Embryonic facial prominence (tissue), 1 donor: ENCODE data around the gene DMD.

Experiments
- DNase-seq: peaks from one replicate; pipeline ENCODE4 v3.0.0-alpha.2; 2016; ENCODE audit errors: extremely low spot score

The DMD gene

DNA sequence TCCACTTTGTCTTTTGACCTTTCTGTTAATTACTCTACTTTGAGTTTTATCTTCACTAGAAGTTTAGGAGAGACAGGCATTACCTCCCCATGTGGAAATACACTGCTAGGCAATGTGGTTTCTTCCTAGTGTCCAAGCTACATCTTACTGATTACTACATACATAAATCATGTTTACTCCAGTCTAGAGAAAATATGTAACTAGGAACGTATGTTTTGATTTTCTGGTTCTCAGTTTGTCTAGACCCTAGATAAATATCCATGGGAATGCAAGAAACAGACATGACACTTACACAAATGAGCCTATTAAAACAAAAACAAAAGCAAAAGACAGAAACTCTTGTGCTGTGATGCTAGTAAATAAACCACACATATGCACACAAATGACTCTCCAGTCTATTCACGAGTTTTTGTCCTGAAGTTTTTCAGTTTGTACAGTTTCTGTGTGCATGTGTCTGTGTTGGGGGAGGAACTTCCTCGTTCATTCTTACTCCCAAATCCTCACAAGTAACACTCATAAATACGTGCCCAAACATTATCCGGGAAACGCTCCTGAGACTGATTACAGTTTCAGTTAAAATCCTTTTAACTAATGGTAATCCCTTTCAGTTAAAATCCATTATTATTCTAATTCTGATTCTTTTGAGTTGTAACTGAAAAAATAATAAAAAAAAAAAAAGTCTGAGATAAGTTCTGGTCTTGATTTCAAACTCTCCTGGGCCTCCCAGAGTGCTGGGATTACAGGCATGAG lies 1856.0 kb downstream of the DMD start:
- DNase-seq, result no peak

DNA sequence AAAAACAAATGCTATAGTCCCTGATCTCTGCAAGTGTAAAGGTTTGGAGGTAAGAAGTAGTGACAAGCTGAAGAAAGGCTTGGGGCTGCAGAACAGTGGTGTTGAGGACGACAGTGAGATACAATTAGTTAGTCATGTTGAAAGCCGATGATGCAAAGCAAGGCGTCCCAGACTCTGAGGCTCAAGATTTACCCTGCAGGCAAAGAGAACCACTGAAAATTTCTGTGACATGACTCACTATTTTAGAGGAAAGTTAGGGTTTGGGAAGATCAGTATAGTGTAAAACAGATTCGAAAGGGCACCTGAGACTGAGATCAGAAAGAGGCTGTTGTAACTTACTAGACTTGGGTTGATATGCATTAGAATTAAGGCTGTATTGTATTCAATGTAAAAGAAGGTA lies 1858.3 kb downstream of the DMD start:
- no peak for DNase-seq

DNA sequence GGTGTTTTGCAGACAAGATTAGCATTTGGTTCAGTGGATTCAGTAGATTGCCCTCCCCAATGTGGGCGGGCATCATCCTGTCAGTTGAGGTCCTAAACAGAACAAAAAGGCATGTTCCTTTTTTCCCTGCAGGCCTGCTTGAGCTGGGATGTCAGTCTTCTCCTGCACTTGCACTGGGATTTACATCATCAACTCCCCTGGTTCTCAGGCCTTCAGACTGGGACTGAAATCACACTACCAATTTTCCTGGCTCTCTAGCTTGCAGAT lies 1860.6 kb downstream of the DMD start:
- no peak for DNase-seq

DNA sequence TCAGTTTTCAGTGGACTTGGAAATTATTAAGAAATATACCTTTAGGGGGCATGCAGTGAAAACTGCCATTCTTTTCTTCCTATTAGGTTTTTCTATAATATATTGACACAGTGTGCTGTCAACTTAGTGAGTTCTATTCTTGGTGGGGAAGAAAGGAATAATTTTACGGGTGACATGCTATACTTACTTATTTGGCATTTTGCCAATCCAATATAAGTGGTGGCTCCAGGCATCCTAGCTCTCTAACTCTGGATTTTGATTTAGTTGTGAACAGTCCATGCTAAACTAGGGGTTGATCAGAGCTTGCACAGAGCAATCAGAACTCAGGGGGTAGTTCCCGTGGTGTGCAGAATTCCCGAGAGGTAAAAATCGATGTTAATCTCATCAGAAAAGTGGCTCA lies 1861.8 kb downstream of the DMD start:
- DNase-seq, result no peak

DNA sequence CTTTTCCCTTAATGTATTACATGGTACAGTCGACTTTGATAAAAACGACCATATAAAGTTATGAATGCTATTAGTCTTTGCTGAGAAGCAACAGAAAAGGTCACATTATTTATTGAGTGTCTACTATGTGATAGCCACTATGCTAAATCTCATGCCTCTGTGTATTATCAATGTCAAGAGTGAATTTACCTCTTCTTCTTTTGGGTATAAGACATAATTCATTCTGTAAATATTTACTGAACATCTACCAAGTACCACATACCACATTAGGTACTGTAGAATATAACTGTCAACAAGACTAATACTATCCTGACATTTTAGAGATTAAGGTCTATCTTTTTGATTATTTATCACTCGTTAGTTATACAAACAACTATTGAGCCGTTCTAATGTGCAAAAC lies 1870.8 kb downstream of the DMD start:
- DNase-seq, result no peak

DNA sequence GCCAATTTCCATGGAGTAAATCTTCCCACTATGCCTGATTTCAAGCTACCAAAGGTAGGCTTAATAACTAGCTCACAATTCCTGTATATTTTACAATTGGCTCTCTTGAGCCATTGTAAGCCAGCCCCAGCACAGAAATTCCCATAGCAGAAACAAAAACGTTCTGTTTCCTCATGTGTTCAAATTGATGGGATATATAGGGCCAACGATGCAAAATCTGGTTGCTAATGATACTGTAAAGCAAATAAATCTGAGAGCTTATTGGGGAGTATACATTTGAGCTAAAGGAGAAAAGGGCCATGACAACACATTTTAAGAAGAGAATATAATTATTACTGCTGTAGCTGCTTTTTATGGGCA lies 1872.4 kb downstream of the DMD start:
- DNase-seq, result no peak

DNA sequence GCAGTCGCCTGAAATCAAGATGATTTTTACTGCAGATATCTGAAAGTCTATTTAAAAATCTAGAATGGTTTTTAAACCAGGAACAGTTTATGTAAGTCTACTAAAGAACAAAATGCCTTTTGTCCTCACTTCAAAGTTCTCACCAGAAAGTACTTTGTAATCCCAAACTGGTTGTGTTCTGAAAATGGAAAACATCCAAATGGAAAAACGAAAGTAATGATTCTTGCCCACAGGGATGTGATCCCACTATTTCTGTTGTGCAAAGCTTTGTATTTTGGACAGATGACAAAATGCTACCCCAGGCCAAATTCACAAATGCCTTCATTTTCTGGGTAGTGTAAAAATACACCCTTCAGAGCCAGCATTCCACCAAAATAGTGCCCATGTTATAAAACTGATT lies 1874.0 kb downstream of the DMD start:
- DNase-seq, result no peak

DNA sequence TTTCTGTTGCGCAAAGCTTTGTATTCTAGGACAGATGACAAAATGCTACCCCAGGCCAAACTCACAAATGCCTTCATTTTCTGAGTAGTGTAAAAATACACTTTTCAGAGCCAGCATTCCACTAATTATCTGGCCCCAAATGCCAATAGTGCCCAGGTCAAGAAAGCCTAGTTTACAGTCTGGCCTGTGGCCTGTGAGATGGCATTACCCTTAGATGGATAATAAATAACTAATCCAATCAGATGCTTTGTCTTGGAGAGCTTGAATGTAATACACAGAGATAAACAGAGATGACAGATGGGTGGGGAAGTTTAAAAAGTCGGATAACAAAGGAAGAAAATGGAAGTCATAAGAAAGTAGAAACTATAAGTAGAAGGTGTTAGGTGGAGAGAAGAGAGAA lies 1874.9 kb downstream of the DMD start:
- DNase-seq, result no peak

DNA sequence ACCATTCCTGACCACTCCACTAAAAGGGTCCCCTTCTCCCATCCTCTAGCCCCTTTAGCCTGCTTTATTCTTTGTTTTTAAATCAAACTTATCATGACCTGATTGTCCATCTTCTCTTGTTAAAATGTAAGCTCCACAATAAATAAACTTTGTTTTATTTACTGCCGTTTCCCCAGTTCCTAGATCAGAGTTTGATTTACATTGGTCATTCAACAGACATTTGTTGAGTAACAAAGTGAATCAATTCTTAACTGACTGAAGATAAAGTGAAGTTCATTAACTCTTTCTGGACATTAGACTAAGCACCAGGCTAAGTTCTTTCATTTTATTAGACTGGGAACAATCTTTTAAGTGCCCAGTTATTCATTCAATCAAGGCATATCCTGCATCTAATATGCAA lies 1876.4 kb downstream of the DMD start:
- DNase-seq, result no peak

DNA sequence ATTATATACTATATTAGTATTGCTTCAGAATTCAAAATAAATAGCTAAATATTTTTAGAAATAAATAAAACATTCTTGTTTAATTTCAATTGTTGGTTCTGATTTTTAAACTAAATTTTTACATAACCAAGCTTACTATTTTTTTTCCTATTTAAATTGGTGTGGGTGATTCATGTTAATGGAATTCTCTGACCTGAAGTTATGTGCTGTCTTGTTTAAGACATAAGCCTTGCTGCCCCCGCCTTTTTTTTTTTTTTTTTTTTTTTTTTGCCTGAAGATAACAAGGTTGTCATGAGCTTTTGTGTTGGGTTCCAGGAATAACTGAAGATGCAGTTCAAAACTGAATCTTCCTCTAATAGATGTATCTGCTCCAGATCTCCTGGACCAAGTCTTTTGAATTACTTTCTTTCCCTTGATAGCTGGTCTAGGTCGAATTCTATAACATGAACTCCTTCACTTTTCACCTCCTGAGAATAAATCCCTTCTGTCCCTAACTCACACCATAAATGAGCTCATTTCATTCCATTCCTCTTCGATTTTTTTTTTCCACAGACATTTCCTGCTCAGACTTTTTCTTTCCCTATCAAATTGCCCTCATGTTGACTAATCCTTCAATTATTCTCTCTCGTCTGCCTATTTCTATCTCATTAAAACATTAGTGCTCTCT lies 1878.1 kb downstream of the DMD start:
- DNase-seq, result no peak

DNA sequence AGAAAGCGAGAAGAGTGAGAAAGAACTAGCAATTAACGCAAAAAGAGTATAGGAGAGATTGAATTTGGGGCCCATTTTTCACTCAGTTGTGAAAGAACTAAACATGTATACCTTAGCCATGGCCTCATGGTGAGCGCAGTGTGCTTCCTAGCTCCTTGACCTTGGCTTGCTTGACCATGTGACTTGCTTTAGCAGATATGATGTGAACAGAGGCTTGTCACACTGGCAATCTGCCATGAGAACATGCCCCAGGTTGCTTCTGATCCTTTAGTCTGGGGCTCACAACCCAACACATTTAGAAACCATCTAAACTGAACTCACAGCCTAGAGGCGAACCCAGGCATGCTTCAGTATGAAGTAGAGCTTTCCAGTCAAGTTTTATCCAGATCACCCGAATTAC lies 1879.4 kb downstream of the DMD start:
- DNase-seq, result no peak

DNA sequence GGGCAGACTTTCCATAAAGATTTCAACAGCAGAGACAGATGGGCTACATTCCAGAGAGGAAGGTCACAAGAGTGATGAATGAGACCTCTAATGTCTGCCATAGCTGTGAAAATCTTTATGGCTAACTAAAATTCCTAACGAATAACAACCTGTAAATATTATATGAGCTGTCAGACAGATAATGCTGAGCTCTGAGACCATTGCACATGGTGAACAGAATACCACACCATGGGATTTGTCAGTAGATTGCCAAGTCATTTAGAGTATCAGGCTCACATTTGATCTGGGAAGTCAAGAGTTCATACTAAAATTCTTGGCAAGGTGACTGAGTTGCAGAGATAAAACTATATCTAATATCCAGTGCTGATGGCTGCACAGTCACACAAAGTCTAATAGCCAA lies 1880.3 kb downstream of the DMD start:
- DNase-seq, result no peak

DNA sequence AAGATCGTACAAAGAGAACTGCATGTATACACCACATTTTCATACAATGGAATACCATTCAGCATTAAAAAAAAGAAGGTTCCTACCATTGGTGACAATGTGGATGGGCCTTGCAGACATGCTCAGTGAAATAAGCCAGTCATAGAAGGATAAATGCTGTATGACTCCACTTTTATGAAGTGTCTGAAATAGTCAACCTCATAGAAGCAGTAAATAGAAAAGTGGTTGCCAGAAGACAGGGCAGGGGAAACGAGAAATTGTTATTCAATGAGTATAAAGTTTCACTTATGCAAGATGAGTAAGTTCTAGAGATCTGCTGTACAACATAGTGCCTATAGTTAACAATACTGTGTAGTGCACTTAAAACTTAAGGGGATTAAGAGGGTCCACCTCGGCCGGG lies 1882.1 kb downstream of the DMD start:
- DNase-seq, result no peak

DNA sequence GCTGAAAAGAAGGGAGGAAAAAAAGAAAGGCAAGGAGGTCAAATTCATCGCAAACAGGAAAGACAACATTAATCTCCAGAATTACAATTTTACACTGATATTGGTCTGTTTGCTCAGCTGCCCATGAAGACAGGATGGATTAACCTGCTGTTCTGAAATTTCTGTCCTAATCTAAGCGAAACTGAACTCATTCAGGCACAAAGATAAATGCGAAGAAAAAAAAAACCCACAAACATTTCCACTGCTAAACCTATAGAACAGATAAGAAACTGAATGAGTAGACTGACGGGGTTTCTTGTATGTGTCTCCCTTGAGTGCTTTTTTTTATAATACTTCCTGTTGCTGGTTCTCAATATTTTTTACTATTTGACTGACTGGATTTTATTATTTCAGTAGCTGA lies 1887.7 kb downstream of the DMD start:
- DNase-seq, result no peak

DNA sequence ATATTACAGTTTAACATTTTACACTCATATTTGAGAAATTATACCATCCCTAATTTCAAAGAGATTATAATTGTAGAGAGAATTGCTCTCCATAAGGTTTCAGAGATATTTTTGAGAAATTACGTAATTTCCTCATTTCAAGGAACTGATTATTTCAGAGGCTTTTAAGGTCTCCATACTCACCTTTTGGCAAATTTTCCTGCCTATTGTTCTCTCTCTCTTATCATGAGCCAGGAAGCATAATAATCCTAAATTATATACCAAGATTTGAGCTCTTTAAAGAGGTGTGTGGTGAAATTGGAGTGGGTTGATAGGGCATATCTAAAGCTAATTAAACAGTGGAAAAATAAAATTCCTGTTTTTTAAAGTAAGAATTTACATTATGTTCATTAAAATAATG lies 1890.6 kb downstream of the DMD start:
- DNase-seq, result no peak

DNA sequence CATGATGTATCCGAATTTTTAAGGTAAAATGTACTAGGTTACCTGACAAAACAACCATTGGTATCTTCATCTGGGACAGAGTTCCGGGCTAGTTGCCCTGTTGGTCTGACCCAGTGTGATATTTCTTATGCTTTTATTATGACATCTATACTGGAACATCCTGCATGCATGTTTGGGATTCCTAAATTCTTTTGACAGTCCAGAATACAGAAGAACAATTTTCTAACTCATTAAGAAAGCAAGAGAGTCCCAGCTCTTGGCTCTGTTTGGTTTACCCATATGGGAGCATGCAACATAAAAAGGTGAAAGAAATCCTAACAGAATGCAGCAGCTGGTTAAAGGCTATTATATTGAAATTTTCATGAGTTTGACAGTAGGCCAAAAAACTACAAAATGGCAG lies 1891.8 kb downstream of the DMD start:
- no peak for DNase-seq

DNA sequence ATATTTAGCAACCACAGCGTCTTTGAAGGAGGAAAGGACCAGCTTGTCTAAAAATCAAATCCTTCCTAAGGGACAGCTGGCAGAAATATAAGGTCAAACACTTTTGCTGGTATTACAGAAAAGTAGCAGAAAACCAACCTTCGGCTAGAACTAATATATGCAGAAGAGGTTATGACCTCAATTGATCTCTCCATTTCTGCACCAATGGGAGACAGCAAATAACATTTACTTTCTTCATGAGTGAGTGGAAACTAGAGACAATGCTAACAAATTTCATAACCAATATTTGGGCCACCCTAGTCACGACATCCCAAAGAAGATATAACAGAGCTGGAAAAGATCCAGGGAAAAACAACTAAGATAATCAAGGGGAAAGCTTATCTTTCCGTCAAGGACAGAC lies 1892.5 kb downstream of the DMD start:
- DNase-seq, result no peak

DNA sequence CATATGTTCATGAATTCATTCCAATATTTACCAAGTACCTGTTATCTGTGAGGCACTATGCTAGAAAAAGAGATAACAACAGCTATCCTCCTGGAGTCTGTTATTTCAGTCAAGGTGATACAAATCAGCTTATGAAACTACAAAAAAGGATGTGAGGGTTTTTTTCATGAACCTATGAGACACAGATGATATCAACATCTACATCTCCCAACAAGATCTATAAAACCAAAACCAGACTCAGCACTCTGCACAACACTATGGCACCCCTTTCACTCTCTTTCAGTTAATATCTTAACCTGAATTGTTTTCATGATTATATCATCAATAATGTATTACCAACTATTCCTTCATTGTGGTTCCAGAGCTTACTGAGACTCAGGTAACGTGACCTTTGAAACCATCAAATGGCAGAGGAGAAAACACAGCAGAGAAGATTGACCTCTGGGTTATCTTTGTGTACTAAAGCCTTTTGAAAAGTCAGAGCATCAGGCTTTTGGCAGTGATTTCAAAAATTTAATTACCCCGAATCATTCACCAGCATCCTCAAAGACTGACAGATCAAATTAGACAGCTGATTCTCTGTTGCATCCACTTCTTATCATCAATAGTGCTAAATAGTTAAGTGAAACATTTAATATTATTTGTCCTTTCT lies 1894.9 kb downstream of the DMD start:
- no peak for DNase-seq

DNA sequence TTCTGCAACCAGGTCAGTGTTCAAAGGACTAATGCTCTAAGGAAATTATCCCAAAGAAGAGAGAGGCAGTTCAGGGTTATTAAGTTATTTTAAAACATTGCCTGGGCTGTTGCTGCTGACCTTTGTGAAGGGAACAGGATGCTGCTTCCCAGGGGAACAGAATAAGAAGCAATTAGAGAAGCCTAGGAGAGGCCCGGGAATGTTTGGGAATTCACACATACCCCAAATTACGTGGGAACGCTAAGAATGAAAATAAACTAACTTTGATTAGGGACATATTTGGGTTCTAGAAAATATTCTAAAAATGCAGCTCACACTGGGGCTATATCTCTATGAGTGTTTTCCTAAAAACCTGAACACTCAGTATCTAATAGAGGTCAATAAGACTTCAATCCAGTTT lies 1896.4 kb downstream of the DMD start:
- DNase-seq, result no peak

DNA sequence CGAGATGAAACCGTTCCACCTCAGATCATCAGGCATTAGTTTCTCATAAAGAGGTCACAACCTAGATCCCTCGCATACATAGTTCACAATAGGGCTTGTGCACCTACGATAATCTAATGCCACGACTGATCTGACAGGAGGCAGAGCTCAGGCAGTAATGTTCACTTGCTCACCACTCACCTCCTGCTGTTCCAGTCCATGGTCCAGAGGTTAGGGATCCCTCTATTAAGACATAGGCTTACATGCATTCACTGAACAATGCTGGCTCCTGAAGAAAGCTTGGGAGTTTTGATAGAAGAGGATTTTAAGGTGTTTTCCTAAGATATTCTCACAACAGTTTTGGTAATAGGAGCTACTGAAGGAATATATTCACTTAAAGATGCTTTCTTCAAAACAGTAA lies 1903.4 kb downstream of the DMD start:
- no peak for DNase-seq

DNA sequence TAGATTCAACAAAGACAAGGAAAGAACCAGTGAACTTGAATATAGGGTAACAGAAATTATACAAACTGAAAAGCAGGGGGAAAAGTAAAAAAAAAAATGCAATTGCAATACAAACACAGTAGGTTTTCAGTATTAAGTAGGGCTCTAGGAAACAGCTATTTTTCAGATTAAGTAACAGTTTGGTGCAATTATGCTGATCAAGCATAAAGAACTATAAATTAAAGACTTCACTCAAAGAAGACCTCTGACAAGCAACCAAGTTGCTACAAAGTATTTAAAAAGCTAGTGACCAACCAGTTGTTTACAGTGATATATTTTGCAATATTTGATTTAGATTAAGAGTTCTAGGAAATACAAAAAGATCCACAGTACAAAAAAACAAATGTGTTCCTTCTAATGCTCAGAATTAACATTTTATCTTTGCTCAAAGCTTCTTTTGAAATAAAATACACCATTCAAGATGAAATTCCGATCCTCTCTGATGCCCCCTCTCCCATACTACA lies 1908.7 kb downstream of the DMD start:
- DNase-seq, result no peak

DNA sequence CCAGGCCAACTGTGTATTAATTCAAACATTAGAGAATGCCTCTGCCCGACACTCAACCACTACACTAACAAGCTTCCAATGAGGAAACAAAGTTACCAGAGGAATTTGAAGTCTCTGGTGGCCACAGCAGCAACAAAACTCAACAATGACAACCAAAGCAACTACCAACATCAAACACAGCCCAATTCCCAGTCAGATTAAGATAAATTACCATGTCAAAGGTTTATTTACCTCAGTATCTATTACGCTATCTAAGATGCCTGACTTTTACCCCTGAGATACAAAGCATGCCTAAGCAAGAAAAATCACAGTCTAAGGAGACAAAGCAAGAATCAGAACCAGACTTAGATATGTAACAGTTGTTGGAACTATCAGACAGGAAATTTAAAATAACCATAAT lies 1909.4 kb downstream of the DMD start:
- DNase-seq, result no peak

DNA sequence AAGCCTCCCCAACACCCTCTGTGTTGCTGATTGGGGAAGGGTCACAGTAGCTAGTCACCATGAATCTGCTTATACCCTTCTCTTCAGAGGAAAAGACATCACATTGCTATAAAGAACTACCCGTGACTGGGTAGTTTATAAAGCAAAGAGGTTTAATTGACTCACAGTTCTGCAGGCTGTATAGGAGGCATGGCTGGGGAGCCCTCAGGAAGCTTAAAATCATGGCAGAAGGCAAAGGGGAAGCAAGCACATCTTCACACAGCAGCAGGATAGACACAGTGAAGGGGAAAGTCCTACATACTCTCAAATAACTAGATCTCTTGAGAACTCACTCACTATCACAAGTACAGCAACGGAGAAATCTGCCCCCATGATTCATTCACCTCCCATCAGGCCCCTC lies 1910.1 kb downstream of the DMD start:
- no peak for DNase-seq

DNA sequence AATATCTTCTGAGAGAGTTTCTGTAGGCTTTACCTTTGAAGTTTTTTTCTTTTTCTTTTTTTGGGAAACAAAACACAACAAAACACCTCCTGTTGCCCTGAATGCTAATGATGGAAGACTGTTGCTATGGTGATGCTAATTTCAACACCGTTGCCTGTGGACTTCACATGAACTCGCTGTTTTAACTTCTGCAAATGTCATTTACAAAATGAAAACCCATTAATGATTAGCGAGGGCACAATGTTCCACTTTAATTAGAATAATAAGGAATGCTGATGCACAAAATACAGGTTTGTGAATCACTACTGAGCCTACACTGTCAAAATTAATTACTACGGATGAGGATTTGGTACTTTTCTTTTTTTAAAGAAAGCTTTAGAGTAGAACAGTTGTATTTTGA lies 1912.4 kb downstream of the DMD start:
- no peak for DNase-seq
